NT2/D1 (cell line): ENCODE data around the gene AFDN.
A peak's percentile ranks its signal among the peaks of the same experiment; 100 is the strongest.

Source experiments
- DNase-seq: peaks from one replicate; pipeline ENCODE4 v3.0.0-alpha.2; 2011; ENCODE audit warnings: low read depth, low spot score
- H3K27me3 ChIP-seq: 2 replicates; pipeline ENCODE4 v1.6.0; 2011; ENCODE audit warnings: mild to moderate bottlenecking; ENCODE audit not compliant: insufficient read length, insufficient read depth
- H3K36me3 ChIP-seq: 2 replicates; pipeline ENCODE4 v1.6.1; 2011; ENCODE audit warnings: mild to moderate bottlenecking, low read length, mixed read lengths; ENCODE audit not compliant: insufficient read depth, insufficient read length
- H3K4me1 ChIP-seq: 2 replicates; pipeline ENCODE4 v1.5.1; 2011; ENCODE audit not compliant: insufficient read depth, insufficient read length
- H3K4me3 ChIP-seq: 2 replicates; pipeline ENCODE4 v1.5.1; 2011; ENCODE audit warnings: low read depth; ENCODE audit not compliant: insufficient read length
- H3K9ac ChIP-seq: 2 replicates; pipeline ENCODE4 v1.6.0; 2011; ENCODE audit warnings: low read depth; ENCODE audit not compliant: insufficient read length
- H3K9me3 ChIP-seq: 2 replicates; pipeline ENCODE4 v1.5.1; 2011; ENCODE audit warnings: mild to moderate bottlenecking, low read length; ENCODE audit not compliant: insufficient read depth
- SUZ12 ChIP-seq: IDR thresholded peaks from 2 replicates; pipeline ENCODE4 v1.6.1; 2011; ENCODE audit not compliant: insufficient read length, insufficient read depth; ENCODE audit errors: extremely low read depth
- YY1 ChIP-seq: IDR thresholded peaks from 2 replicates; pipeline ENCODE4 v1.6.1; 2011; ENCODE audit not compliant: insufficient read length, insufficient read depth
- ZNF274 ChIP-seq: IDR thresholded peaks from 2 replicates; pipeline ENCODE4 v1.6.1; 2011; ENCODE audit warnings: mild to moderate bottlenecking, low read depth, low read length

AFDN gene

DNA sequence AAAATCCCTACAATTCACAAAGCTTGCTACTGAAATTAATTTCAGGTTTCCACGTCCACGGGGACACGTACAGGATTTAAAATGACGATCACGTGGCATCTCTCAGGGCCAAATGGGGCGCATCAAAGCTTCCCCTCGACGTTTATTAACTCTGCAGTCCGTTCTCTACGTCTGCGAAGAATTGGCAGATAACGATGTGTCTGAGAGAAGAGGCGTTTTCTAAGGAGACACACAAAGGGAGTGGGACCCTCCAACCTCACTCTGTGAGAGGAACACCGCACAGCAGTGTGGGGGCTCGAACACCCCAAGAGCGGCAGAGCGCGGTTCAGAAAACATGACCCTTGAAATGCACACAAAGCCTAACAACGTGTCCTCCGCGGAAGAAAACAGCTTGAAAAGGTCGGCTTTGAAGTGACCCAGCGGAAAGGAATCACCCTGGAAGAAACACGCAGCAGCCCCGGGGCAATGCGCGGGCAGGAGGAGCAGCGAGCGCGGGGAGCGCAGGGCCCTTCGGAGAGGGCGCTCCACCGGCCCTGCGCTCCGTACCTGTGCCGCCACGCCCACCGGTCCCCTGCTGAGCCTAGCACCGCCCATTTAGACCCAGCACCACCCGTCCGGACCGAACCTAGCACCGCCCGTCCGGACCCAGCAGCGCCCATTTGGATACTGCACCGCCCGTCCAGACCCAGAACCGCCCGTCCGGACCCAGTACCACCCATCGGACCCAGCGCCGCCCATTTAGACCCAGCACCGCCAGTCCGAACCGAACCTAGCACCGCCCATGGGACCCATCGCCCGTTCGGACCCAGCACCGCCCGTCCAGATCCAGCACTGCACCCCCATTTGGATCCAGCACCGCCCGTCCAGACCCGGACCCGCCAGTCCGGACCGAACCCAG is 1.1 kb upstream of the AFDN start:
- H3K9me3 ChIP-seq: no peaks in the 10 kb centered on the region
- no peak for DNase-seq
- H3K4me3 ChIP-seq: peak overlapping the region; percentile 87
- peaks cover 3% of the 10 kb centered on the region for H3K36me3 ChIP-seq
- no peaks in the 10 kb centered on the region for H3K4me1 ChIP-seq
- TF ChIP-seq SUZ12 (no peak), YY1 (no peak), ZNF274 (no peak)
- H3K27me3 ChIP-seq: no peaks in the 10 kb centered on the region
- H3K9ac ChIP-seq: peak overlapping the region; percentile 87

DNA sequence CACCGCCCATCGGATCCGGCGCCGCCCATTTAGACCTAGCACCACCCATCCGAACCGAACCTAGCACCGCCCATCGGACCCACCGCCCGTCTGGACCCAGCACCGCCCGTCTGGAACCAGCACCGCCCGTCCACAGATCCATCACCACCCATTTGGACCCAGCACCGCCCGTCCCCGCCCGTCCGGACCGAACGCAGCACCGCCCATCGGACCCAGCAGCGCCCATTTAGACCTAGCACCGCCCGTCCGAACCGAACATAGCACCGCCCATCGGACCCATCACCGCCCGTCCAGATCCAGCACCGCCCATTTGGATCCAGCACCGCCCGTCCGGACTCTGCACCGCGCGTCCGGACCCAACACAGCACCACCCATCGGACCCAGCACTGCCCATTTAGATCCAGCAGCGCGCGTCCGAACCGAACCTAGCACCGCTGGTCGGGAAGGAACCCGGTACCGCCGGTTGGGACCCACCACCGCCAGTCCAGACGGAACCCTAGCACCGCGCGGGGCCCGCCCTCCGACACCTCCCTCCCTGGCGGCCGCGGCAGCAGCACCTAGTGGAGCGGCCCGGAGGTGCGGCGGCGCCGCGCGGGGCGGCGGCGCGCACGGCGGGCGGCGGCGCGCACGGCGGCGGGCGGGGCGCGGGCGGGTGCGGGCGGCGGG is 348 bp upstream of the AFDN start:
- peaks cover 3% of the 10 kb centered on the region for H3K36me3 ChIP-seq
- no peaks in the 10 kb centered on the region for H3K4me1 ChIP-seq
- H3K27me3 ChIP-seq: no peaks in the 10 kb centered on the region
- no peaks in the 10 kb centered on the region for H3K9me3 ChIP-seq
- no peak for TF ChIP-seq SUZ12
- no peak for TF ChIP-seq ZNF274
- TF ChIP-seq YY1: no peak
- H3K4me3 ChIP-seq: peak overlapping the region; percentile 87
- no peak for DNase-seq
- H3K9ac ChIP-seq: peak overlapping the region; percentile 87

DNA sequence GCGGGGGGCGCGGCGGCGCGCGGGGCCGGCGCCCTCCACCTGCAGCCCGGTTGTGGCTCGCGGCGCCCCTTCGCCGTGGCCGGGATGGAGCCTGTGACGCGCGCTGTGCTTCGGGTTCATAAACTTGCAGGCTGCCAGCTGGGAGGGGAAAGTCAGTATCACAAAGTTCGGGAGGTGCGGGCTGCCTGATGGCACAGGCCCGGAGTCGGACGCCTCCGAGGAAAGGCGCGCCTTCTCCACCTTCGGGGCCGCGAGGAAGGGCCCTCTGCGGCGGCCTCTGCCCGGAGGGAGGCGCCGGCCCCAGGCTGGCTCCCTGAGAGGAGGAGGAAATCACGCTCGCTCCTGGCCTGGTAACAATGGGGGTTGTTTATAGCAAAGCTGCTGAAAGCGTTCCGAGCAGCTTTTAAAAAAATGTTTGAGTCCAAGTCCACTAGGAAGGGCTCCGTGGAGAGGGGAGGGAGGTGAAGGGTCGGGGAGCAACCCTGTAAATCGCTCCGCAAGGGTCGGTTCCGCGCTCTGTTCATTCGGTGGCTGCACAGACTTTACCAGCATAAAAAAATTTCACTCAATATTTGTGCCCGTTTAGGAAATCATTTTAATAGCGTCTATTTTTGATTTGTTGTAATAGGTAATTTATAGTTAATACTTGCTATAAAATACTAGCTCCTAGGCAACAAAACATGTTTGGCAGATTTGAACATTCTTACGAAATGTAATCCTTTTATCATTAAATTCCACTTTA is 1.0 kb downstream of the AFDN start:
- Histone ChIP-seq H3K4me1 (no peaks in the 10 kb centered on the region), H3K9ac (peak overlapping the region; percentile 72), H3K27me3 (no peaks in the 10 kb centered on the region), H3K9me3 (no peaks in the 10 kb centered on the region), H3K36me3 (peaks cover 3% of the 10 kb centered on the region), H3K4me3 (peak overlapping the region; percentile 61)
- TF ChIP-seq YY1: no peak
- TF ChIP-seq SUZ12: no peak
- TF ChIP-seq ZNF274: no peak
- DNase-seq: no peak

DNA sequence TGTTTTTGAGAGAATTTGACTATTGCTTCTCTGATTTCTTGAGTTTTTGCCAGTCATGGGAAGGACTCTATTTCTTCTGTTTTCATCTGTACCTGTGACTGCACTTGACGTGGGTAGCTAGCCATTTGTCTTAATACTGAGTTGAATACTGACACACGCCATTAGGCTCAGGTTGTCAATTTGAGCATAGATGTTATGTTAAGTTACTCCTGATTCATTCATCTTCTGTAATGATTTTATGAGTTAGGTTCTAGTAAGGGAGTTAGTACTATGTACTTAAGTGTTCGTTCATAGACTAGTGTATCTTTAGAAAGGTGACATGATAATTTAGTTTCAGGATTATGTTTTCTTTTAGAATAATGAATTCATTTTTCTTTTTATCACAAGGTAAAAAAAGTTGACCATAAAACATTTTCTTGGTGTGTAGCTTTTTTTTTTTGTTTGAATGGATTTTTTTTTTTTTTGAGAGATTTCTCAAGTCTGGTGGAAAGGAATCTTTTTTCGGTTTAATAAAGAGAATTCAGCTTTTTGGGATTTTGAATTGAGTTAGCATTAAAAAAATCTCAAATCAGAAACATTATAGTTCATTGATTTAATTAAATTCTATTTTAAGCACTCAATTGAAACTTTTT is 1.7 kb downstream of the AFDN start:
- no peak for DNase-seq
- no peak for TF ChIP-seq ZNF274
- H3K9me3 ChIP-seq: no peaks in the 10 kb centered on the region
- no peaks in the 10 kb centered on the region for H3K4me1 ChIP-seq
- H3K36me3 ChIP-seq: peaks cover 3% of the 10 kb centered on the region
- H3K27me3 ChIP-seq: no peaks in the 10 kb centered on the region
- peak overlapping the region; percentile 61 for H3K4me3 ChIP-seq
- H3K9ac ChIP-seq: peak overlapping the region; percentile 39

DNA sequence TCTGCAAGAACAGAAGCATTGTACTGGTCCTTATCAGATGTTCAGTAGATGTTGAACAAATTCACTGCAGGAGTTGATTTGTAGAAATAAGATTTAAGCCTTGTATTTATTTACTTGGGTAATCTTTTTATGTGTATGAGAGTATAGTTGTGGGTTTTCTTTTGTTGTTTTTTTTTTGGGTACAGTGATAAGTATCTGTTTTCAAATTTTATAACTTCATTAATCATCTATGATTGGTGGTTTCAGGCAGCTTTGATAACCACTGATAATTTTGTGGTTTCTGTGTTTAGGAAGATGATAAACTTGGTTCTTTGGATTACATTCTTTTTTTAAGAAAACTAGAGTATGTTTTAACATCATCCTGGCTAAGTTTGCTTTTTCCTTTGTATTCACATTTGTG is 2.8 kb downstream of the AFDN start:
- Histone ChIP-seq H3K9me3 (no peaks in the 10 kb centered on the region), H3K27me3 (no peaks in the 10 kb centered on the region), H3K36me3 (peaks cover 1% of the 10 kb centered on the region), H3K4me1 (no peaks in the 10 kb centered on the region), H3K9ac (no peak overlapping the region), H3K4me3 (no peak overlapping the region)
- TF ChIP-seq YY1 (no peak), SUZ12 (no peak), ZNF274 (no peak)
- DNase-seq: no peak

DNA sequence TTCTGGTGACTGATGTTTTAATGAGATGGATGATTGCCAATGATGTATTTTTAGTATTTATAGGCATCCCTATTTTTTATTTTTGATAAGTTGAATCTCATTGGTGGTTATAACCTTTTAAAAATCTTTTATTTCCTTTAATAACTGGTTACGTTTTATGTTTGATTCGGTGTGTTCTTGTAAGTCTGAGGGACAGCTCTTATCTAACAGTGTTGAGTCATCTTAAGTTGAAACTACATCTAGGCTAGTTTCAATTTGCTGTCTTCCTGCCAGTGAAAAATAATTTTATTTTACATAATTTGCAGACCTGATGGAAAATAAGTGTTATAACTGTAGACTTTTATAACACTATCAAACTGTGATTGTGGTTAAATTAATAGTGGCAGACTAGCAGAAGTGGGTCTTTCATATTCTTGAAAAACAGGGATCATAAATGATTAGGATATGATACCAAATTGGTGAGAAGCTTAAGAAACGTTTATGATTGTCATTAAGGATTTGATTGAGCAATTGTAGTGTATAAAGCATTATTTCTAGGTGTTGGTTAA is 4.6 kb downstream of the AFDN start:
- Histone ChIP-seq H3K4me1 (no peaks in the 10 kb centered on the region), H3K9me3 (no peaks in the 10 kb centered on the region), H3K27me3 (no peaks in the 10 kb centered on the region), H3K4me3 (no peak overlapping the region), H3K36me3 (no peaks in the 10 kb centered on the region), H3K9ac (no peak overlapping the region)
- no peak for DNase-seq
- TF ChIP-seq SUZ12 (no peak), YY1 (no peak), ZNF274 (no peak)
